GM18508 (cell line): ENCODE data around the gene APP.

ENCODE experiments used
- ATAC-seq: cut with Tn5 transposase; IDR thresholded peaks from one replicate; pipeline ENCODE4 v1.9.1; 2021; ENCODE audit warnings: moderate number of reproducible peaks; ENCODE audit not compliant: insufficient read depth, unreplicated experiment

The APP gene

DNA sequence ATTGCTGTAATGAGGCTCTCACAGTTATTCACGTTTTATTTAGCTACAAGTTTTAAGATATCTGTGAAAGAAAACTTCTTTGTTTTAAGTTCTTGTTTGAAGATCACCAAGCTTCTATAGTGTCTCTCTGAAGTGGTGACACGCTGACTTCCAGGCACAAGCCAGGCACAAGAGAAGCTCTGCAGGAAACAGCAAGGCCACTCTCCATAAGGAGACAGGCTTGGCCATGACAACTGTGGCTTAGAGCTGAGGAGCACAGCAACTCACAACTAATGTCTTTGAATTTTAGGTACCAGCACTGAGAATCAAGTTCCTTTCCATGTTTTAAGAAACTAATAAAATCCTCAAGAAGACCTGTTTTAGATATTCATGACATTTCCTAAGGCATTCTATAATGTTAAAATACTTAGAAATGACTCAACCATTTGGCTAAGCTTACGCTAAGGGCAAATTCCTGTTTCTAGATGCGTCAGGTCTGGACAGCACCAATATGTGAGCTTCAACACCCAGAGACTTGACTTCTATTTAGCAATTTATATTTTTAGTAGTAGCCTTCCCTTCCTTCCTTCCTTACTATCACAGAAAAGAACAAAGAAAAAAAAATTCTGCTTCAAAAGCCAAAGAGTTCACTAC, 40.2 kb downstream of the APP start:
- ATAC-seq: no peak

DNA sequence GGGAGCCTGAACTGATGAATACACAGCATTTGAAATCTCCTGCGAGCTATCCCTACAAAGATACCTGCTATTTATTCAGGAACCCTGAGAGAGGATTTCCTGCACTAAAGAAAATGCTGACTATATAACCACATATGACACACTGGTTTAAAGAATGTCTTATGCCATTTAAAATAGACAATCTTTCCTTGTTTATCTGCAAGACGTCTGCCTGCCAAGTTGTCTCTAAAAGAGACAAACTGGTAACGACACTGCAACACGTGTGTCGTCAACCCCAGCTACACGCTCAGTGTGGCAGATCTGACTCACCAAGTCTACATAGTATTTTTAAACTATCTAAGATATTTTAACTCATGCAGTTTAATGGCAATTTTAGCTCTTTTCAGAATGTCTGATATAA, 42.7 kb downstream of the APP start:
- ATAC-seq: no peak

DNA sequence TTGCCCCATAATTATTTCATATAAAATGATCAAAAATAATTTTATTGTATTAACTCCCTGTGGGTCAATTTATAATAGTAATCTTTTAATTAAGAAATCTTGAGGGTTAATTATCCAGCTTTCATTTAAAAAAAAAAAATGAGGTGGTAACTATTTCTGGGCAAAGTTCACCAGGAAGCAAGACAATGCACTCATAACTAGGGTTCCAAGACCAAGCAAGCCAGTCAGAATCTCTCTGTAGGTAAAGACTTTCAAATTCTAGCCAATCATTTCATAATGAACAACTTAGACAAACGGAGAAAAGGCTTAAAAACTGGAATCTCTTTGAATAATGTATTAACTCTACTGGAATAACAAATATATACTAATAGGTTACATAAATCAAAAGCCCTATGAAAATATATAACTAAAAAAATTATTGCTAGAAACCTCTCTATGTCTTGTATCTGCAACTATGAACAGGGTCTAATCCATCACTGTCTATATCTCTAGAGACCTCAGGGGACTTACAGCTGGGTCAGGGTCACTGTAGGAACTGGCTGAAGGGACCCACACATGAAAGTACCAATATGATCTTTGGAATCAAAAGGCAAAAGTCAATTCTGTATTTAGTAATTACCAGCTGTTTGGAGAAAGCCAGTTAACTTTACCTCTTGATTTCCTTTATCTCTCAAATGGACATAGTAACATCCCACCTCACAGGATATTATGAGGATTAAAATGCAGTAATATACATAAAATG, 43.3 kb downstream of the APP start:
- no peak for ATAC-seq

DNA sequence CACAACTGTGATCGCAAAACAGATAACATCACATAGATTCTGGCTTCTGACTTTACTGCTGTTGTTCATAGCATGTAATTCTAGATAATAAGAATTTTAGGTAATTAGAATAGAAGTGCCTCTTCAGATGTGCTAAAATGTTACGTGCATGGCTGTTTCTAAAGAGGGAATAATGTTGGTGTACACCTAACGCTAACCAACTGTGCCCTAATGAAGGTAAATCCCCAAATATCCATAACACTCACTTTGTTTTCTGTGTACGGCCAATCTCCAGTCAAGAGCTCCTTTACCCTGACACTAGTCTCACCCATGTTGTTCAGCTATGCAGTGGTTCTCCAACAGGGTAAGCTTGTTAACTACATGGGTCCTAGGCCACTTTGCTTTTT, 44.4 kb downstream of the APP start:
- ATAC-seq: no peak

DNA sequence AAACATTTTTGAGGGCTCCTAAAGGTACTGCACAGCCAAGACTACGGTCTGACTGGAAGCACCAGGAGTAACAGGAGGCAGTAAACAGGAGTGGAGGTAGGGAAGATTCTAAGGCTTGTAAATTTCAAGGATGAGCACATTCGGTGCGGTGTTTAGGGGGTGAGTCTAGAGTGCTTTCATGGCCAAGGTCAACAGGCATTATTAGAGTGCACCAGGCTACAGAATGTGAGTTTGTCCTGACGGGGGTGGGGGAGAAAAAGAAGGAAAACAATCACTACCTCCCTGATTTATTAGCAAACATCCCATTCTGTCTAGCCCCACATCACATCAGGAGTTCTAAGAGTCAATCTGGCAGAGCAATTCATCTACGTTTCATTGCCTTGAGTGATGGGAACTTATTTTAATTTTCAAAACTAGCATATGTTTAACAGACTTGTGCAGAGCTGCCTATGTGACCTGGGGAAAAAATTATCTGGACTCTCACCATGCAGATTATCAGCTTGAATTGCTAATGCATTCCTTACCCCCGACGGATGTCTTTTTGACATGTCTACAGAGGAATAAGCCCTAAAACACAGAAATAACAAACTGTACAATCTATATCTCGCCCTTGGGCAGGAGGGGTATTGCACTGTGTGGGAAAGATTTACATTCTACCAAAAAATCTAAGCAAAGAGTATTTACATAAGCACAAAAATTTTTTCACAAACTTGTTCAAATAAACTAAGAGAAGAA, 45.0 kb downstream of the APP start:
- no peak for ATAC-seq

DNA sequence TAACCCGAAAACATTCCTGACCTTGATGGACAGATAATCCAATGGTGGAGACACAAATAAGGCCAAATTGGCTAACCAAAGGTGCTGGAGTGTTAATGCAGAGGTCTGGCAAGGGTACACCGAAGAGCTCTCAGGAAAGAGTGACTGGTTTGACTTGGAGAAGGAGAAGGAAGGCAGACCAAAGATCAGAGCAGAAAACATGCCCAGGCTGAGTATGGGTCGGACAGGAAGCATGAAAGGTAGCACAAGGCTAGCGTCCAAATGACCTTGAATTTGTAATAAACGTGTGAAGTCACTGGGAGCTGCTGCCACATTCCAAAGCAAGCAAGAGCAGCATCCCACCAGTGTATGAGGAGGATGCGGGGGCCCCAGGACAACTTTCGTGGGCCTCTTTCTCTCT, 45.7 kb downstream of the APP start:
- no peak for ATAC-seq

DNA sequence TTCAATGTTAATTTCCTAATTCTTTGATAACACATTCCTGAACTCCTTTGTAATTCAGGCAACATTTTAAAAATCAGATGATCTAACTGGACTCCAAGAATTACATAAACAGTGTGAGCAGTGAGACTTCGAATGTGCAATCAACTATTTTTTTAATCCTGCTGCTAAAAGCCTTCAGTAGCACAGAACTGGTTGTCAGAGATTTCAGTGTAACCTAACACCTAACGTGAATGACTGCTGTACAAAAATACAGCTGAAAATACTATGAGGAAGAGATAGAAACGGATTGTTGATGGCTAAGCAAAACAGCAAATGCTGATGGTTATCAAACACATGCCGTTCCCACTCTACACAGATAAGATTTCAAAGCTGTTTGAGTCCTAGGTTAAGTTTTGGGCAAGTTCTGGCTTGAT, 46.1 kb downstream of the APP start:
- ATAC-seq: no peak

DNA sequence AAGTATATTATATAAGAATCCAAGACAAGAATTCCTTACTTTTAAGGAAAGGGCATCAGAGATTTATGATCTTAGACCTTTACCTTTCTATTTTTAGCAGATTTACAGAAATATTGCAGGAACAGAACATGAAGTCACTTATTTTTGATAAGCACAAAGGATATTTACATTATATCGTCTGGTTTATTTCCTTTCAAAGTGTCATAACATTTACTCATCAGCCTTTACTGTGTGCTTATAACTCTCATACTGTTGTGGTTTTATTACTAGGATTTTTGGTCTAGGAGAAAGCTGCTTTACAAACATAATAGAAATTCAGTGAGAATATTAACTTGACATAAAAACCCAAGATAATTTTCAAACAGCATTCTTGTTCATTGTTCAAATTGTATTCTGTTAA, 47.6 kb downstream of the APP start:
- no peak for ATAC-seq

DNA sequence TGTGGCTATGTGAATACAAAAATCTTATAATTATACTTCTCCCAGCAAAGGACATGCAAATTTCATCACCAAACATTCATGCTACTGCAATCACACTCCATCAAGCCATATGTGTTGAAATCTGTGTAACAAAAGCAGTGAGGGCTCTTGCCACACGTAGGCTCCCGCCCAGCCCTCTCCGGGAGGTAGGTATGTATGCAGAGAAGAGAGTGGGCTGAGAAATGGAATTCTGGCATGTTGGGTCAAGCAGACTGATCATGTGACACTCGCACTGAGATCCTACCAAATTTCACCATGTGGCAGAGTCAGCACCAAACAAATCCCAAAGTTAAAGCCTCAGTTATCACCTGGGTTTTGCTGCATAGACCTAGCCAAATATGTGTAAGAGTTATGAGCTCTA, 49.7 kb downstream of the APP start:
- ATAC-seq: no peak

DNA sequence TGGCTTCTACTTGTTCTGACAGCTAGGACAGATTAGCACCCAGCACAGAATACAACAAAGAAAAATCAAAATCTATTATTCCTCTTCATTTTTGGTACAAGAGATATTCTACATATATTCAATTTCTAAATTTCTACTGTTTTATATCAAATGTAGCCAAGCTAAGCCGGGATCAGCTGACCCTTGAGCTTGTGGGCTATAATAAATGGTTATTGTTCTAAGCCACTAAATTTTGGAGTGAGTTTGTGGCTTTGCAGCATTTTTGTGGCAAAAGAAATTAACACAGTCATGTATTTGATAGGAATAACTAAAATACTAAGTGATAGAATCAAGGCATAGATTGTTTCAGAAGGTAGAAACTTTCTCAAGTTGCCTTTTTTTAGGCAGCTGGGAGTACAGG, 50.7 kb downstream of the APP start:
- no peak for ATAC-seq

DNA sequence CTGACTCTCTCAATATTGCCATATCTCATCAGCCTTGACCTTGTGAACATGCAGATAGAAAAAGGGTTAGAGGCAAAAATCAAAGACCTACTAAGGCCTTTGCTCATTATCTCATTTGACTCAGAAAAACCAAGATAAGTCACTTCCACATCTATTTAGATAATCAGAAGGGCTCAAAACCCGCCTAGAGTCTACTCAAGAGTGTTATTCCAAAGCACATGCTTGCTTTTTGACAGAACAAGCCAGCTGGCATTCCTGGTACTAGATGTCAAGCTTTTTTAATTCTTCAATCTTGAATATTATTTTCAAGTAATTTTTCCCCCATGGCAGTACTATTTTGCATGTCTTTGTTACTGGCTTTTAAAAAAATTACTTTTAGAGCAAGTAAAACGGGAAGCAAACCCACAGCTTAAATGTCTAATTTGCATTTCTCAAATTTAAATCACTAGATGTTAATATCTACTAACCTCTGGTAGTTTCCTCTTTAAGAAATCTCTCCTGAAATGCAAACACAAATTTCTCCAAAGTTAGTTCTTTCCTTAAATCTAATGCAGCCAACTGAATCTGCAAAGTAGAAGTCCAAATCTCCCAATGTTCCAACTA, 51.5 kb downstream of the APP start:
- ATAC-seq: no peak

DNA sequence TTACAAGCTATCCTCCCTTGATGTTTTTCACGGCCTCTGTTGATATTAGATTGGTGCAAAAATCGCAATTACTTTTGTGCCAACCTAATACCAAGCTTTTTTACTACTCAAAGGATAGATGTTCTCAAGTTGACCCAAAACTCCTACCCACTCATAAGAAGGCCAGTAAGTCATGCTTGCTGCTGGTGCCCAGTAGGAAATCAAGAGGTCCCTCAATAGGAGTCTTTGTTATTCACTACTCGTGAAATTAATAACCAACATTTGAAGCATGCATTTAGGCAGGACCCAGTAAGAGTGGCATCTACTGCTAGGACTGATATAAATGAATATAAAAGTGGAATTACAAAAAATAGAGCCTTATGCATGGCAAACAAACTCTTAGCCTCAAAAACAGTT, 52.6 kb downstream of the APP start:
- no peak for ATAC-seq

DNA sequence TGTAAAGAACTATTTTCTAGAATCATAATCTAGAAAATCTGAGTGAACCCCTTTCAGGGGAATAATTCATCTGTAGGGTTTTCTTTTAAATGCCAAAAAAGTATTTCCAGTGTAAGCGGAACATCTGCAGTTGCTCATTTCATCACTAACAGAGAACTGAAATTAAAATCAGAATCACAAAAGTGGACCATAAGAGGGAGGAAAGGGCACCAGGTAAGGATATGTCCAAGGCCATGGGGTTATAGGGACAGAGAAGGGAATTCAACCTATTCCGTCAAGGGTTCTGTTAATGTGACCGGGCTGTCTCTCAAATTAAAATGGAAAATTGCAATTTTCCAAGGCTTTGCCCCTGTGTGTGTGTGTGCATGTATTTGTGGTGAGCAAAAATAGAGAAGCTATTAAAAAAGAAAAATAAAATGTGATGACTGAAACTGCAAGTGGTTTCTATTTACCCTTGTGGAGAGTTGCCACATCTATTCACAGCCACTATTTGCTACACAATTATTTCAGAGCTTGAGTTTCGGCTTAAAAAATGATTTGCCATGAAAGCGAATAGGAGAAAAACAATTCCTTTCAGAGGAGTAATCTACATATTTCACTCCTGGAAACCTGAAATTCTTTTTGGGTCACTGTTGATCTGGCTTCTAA, 53.1 kb downstream of the APP start:
- no peak for ATAC-seq

DNA sequence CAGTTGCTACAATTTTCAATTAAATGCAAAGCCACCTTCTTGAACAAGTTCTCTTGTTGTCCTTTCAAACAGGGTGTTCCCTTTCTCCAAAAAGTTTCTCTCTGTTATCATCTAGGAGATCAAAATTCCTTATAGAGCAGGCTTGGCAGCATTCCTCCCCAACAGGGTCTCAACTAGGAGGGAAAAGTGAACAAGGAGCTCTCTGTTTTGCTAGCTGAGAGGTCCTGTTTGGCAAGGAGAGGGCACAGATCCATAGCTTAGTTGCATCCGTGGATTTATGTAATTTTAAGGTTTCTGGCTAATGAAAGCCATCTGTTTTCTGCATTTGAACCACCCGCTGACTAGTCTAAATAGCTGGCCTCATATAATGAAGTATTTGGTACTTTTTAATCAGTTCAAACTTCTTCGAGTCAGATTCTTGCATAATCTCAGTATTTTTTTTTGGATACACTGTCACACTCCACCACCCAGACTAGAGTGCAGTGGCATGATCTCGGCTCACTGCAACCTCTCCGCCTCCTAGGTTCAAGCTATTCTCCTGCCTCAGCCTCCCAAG, 54.0 kb downstream of the APP start:
- ATAC-seq: no peak

DNA sequence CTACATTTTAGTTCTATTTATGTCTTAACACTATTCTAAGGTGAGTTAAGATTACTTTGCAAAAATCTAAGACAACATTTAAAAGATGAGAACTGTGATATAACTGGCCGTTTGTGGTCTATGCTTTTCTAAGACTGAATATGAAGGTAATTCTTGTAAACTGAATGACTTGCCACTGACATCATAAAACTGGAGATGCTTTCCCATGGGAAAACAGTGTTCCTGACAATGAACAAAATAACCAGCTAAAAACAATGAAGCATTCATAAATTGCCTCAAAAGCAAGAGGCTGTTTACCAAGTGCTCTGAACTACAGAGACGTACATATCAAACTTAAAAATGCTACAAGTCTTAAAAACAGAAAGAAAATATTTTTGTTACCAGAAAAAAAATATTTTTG, 54.7 kb downstream of the APP start:
- no peak for ATAC-seq

DNA sequence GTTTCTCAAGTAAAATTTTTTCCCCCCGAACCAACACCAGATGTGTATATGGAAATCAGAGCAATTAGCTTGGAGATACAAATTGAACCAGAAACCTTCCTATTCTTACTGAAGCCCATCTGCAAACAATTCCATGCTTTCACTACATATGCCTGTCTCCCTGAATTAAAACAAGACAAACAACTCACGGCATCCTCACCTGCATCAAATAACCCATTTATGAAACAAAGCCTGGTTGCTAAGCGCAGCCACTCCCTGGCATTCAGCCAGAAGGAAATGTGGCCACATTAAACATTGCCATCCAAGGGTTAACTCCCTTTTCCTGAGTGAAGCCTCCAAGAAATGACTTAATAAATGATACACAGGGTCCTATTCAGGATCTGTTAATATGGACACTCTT, 55.3 kb downstream of the APP start:
- ATAC-seq: no peak

DNA sequence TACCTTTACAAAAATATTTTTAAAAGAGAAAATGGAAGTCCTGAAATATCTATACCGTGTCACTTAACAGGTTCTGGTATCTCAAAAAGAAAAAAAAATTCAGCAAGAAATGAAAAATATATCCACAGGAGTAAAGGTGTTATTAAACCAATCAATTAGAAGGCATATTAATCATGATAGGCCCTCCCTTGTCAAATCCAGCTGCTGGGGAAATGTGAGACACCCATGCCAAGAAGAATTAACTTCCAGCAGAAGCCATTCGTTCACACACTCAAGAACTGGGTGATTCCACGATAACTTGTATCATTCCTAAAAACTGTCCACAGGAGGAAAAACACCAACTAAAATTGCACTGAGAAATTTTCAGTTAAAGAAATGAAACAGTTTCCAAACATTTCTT, 57.6 kb downstream of the APP start:
- no peak for ATAC-seq

DNA sequence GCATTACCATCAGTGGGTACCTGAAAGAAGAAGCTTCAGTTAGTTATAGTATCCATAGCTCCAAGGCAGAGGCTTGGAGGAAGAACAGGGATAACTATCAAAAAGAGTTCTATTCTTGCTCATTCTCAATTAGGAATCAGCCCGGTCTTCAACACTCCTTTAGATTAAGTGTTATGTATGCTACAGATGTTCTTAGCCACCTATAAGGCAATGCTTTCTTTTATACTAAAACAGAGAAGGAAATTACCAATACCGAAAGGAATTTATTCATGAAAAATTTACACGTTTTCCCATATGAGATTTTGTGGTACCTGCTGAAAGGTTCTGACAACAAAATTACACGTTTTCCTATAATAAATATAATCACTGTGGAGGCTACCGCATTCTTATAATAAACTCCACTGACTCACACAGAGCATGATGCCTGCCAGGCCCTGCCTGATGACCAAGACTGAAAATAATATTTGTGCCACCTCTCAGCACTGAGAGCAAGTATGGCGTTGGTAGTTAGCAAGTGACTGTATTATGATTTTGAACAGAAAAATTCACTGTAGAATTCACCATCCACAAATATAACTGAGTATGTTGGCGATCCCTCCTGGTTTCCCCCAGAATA, 58.3 kb downstream of the APP start:
- ATAC-seq: no peak

DNA sequence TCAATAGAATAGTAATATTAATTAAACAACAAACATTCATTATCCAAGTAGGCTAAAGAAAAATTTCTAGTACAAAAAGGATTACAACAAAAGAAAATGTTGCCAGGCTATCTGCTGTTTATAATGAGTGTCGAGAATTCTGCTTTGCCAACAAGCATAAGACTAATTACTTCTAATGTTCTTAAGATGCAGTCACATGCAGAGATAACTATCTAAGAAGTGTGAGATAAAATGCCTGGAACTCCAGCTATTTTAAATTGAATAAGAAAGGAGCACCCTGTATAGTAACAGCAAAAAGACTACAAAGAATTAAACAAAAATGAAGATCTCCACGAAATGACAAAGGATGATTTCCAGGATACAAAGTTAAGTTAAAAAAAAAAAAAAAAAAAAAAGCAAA, 59.9 kb downstream of the APP start:
- no peak for ATAC-seq

DNA sequence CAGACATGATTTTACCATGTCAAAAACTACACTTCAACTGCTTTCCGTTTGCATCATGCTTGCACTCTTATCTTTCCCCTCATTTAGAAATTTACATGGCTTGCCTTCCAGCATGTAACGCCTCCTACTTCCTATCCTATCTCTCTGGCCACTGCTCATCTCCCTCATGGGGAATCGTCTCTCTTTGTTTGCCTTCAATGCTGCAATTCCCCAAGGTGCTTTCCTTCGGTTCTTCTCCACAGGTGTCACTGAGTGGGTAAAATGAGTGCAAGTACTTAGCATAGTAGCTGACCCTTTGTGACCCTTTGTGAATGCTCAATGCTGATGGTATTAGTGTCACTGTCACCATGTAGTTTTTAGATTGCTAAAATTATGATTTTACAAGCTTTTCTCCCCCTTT, 63.1 kb downstream of the APP start:
- no peak for ATAC-seq
